ENCODE results near the gene TMEM119. TPM values are rescaled to one million over a fixed set of nuclear protein-coding genes. Genes with fewer than 3 reads are reported as not detected.
"Not testable (repeated sequence)": the region's sequence is repeated elsewhere in the genome, so short reads cannot be mapped to it uniquely, and the experiment has no call there.

TMEM119 gene
- total RNA-seq, 1 donor from 2014 or later: 251 TPM

DNA sequence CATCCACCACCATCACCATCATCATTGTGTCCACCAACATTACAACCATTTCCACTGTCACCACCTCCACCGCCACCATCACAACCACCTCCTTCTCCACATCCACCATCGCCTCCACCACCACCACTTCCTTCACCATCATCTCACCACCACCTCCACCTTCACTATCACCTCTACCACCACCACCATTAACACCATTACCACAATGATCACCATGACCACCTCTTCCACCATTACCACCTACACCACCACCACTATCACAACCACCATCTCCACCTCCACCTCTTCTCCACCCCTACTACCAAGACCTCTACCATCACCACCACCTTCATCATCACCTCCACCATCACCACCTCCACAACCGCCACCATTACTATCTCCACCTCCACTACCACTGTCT is 19.1 kb downstream of the TMEM119 start:
- TF ChIP-seq, protein P1, sequence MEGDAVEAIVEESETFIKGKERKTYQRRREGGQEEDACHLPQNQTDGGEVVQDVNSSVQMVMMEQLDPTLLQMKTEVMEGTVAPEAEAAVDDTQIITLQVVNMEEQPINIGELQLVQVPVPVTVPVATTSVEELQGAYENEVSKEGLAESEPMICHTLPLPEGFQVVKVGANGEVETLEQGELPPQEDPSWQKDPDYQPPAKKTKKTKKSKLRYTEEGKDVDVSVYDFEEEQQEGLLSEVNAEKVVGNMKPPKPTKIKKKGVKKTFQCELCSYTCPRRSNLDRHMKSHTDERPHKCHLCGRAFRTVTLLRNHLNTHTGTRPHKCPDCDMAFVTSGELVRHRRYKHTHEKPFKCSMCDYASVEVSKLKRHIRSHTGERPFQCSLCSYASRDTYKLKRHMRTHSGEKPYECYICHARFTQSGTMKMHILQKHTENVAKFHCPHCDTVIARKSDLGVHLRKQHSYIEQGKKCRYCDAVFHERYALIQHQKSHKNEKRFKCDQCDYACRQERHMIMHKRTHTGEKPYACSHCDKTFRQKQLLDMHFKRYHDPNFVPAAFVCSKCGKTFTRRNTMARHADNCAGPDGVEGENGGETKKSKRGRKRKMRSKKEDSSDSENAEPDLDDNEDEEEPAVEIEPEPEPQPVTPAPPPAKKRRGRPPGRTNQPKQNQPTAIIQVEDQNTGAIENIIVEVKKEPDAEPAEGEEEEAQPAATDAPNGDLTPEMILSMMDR (IDR thresholded peaks at IDR 0.05): no peak
- no peak for DNase-seq (ENCODE audit: low spot score in 2 of 2)
- intact Hi-C loops (cut with DNase I): no loop called here

DNA sequence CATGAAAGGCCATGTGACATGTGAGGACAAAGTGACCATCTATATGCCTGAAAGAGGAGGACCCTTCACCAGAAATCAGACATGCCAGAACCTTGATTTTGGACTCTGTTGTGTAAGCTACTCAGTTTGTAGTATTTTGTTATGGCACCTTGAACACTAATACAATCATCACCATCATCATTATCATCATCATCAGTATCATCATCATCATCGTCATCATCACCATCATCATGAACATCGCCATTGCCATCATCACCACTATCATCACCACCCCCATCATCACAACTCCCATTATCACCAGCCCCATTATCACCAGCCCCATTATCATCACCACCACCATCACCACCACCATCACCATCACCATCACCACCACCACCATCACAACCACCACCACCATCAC is 19.6 kb downstream of the TMEM119 start:
- intact Hi-C loops (cut with DNase I): no loop called here
- Histone ChIP-seq H3K27ac (no peak overlapping the region), H3K4me3 (no peak overlapping the region), H3K36me3 (no peaks in the 10 kb centered on the region), H3K4me1 (no peaks in the 10 kb centered on the region), H3K27me3 (no peaks in the 10 kb centered on the region), H3K9me3 (no peaks in the 10 kb centered on the region)
- DNase-seq (ENCODE audit: low spot score in 2 of 2): no peak
- TF ChIP-seq, protein P1 (IDR thresholded peaks at IDR 0.05): no peak

More for the DNA sequence above, 19.1 kb downstream of the TMEM119 start:
- Histone ChIP-seq H3K36me3 (no peaks in the 10 kb centered on the region), H3K27me3 (no peaks in the 10 kb centered on the region), H3K9me3 (no peaks in the 10 kb centered on the region), H3K4me1 (no peaks in the 10 kb centered on the region), H3K4me3 (no peak overlapping the region), H3K27ac (no peak overlapping the region)

DNA sequence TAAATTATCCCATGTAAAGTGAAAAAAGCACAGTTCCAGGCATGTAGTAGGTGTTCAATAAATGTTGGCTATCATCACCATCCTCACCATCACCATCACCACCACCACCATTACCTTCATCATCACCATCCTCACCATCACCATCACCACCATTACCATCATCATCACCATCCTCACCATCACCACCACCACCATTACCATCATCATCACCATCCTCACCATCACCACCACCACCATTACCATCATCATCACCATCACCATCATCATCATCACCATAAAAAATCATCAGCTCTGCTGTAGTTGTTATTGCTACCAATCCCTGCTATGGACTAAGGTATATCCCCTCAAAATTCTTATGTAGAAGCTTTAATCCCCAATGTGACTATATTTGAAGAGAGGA is 20.4 kb downstream of the TMEM119 start:
- H3K4me1 ChIP-seq: no peaks in the 10 kb centered on the region
- no peak for DNase-seq (ENCODE audit: low spot score in 2 of 2)
- H3K27ac ChIP-seq: no peak overlapping the region
- H3K9me3 ChIP-seq: no peaks in the 10 kb centered on the region
- H3K27me3 ChIP-seq: no peaks in the 10 kb centered on the region
- H3K36me3 ChIP-seq: no peaks in the 10 kb centered on the region
- intact Hi-C loops (cut with DNase I): no loop called here
- H3K4me3 ChIP-seq: no peak overlapping the region
- TF ChIP-seq, protein P1 (IDR thresholded peaks at IDR 0.05): no peak

DNA sequence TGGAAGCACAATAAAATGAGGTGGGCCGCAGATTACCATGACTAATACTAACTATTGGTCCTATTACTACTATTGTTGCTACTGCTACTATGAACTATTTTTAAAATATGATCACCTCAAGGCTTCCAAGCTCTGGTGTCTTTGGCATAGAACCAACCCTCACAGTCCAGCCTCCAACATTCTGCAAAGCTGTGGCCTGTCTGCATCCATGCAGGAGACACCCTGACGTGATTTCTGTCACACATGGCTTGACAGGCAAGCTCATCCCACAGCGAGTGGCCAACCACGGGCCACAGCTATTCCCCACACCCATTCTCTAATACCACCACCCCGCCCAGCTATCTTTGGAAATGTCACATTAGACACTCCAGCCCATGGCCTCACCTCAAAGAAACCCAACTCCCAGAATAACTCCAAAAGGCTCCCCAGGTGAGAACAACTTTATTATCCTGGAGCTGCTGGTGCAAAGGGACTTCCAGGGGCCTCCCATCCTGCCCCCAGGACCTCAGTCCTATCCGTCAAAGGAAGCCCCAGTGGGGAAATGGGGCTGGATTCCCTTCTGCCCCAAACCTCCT is 21.1 kb downstream of the TMEM119 start:
- no peaks in the 10 kb centered on the region for H3K4me1 ChIP-seq
- H3K9me3 ChIP-seq: no peaks in the 10 kb centered on the region
- H3K27me3 ChIP-seq: no peaks in the 10 kb centered on the region
- H3K4me3 ChIP-seq: no peak overlapping the region
- no peak overlapping the region for H3K27ac ChIP-seq
- TF ChIP-seq, protein P1 (IDR thresholded peaks at IDR 0.05): no peak
- intact Hi-C loops (cut with DNase I): no loop called here
- peak in 1 of 2 donors; percentile 25 for DNase-seq (ENCODE audit: low spot score in 2 of 2)
- no peaks in the 10 kb centered on the region for H3K36me3 ChIP-seq

DNA sequence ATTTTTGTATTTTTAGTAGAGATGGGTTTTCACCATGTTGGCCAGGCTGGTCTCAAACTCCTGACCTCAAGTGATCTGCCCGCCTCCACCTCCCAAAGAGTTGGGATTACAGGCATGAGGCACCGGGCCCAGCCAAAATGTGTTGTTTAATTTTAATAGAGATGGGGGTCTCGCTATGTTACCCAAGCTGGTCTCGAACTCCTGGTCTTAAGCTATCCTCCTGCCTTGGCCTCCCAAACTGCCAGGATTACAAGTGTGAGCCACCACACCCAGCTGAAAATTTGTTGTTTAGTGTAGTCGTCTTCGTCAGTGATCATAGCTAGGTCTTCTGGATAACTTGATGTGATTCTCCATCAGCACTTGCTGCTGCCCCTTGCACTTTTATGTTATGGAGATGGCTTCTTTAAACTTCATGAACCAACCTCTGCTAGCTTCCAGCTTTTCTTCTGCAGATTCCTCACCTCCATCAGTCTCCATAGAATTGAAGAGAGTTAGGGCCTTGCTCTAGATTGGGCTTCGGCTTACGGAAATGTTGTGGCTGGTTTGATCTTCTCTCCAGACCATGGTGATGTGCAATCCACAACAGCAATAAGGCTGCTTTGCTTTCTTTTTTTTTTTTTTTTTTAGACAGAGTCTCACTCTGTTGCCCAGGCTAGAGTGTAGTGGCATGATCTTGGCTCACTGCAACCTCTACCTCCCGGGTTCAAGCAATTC is 22.5 kb downstream of the TMEM119 start:
- Histone ChIP-seq H3K9me3 (no peaks in the 10 kb centered on the region), H3K4me1 (no peaks in the 10 kb centered on the region), H3K4me3 (no peak overlapping the region), H3K27me3 (no peaks in the 10 kb centered on the region), H3K36me3 (no peaks in the 10 kb centered on the region), H3K27ac (no peak overlapping the region)
- TF ChIP-seq, protein P1 (IDR thresholded peaks at IDR 0.05): no peak
- peak in 1 of 2 donors; percentile 19 for DNase-seq (ENCODE audit: low spot score in 2 of 2)
- intact Hi-C loops (cut with DNase I): no loop called here

DNA sequence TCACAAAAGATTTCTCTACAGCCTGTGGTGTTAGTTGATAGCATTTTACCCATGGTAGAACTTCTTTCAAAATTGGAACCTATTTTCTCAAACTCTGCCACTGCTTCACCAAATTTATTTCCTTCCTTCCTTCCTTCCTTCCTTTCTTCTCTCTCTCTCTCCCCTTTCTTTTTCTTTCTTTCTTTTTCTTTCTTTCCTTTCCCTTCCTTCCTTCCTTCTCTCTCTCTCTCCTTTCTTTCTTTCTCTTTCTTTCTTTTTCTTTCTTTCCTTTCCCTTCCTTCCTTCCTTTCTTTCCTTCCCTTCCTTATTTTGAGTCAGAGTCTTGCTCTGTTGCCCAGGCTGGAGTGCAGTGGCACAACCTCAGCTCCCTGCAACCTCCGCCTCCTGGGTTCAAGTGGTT is 23.6 kb downstream of the TMEM119 start:
- H3K27ac ChIP-seq; H3K36me3 ChIP-seq; H3K4me1 ChIP-seq; H3K9me3 ChIP-seq; H3K4me3 ChIP-seq; intact Hi-C loops (cut with DNase I); H3K27me3 ChIP-seq: not testable (repeated sequence)
- DNase-seq (ENCODE audit: low spot score in 2 of 2): peak in 1 of 2 donors; percentile 8

All from ascending aorta (tissue), 2 donors.